Lung (tissue), 12 donors: ENCODE data around the gene GNAO1. TPM values are rescaled to one million over a fixed set of nuclear protein-coding genes. Genes with fewer than 3 reads are reported as not detected.

ENCODE experiments used
- ATAC-seq: fragments of 200-7000 bp; cut with Tn5 transposase; one replicate; pipeline ENCODE4 v1.9.1; 2020; ENCODE audit warnings: moderate number of reproducible peaks; ENCODE audit not compliant: insufficient read depth, low FRiP score
- DNase-seq, 3 donors: peaks; one replicate each; pipeline ENCODE4 v3.0.0-alpha.2; 2013 to 2017
- H3K27ac ChIP-seq, 2 donors: one replicate each; pipeline ENCODE4 v1.5.1; 2013; ENCODE audit warnings: mild to moderate bottlenecking in 2 of 2, moderate library complexity in 2 of 2, control low read depth in 1 of 2, inconsistent platforms in 1 of 2, low read depth in 1 of 2, low read length in 1 of 2
- H3K27me3 ChIP-seq, 3 donors: one replicate each; pipeline ENCODE4 v1.5.1; 2013; ENCODE audit warnings: low read length in 2 of 3; ENCODE audit not compliant: control insufficient read depth in 3 of 3, insufficient read depth in 3 of 3
- H3K36me3 ChIP-seq, 4 donors: one replicate each; pipeline ENCODE4 v1.5.1; 2013; ENCODE audit warnings: low read length in 4 of 4, mild to moderate bottlenecking in 1 of 4, moderate library complexity in 1 of 4; ENCODE audit not compliant: control insufficient read depth in 4 of 4, insufficient read depth in 4 of 4
- H3K4me1 ChIP-seq, 5 donors: one replicate each; pipeline ENCODE4 v1.5.1; 2013; ENCODE audit warnings: low read length in 5 of 5, mild to moderate bottlenecking in 2 of 5, moderate library complexity in 1 of 5; ENCODE audit not compliant: control insufficient read depth in 5 of 5, insufficient read depth in 5 of 5
- H3K4me3 ChIP-seq: one replicate; pipeline ENCODE4 v1.5.1; 2013; ENCODE audit warnings: mild to moderate bottlenecking, control low read depth, moderate library complexity
- H3K9ac ChIP-seq, 2 donors: one replicate each; pipeline ENCODE4 v1.5.1; 2013; ENCODE audit warnings: low read length in 2 of 2, control low read depth in 1 of 2; ENCODE audit not compliant: insufficient read depth in 1 of 2
- H3K9me3 ChIP-seq, 4 donors: one replicate each; pipeline ENCODE4 v1.5.1; 2013; ENCODE audit warnings: low read length in 3 of 4, mild to moderate bottlenecking in 1 of 4, moderate library complexity in 1 of 4; ENCODE audit not compliant: control insufficient read depth in 4 of 4, insufficient read depth in 3 of 4
- CTCF ChIP-seq: IDR thresholded peaks from 2 replicates; pipeline ENCODE4 v1.5.1; 2012; ENCODE audit warnings: mild to moderate bottlenecking; ENCODE audit errors: control extremely low read depth, extremely low read depth
- WGBS, 2 donors: extraction: QIAGEN DNeasy Blood & Tissue Kit; methylation state at CpG; one replicate each; pipeline ENCODE4 v1.1.7; 2013; 5-methylcytosine and 5-hydroxymethylcytosine counted together
- polyA plus RNA-seq, 2 donors: library from polyadenylated mRNA; stranded (reverse); fragments of 200-250 nt; gene quantifications; one replicate each; pipeline ENCODE4 v1.2.1, GENCODE V29; 2013
- total RNA-seq, 2 donors: library from RNA; depleted of rRNA in 1 of 2; stranded (reverse); fragments of >200 nt in 1 of 2; gene quantifications; one replicate each; pipeline ENCODE4 v1.2.1, GENCODE V29; 2014 to 2021
- donor health status: control.
- donor health status: control.
- donor health status: Bipolar disorder and iron deficiency.
- donor health status: healthy.
- donor health status: DM: yes; HTN: yes; CAD: no.

The GNAO1 gene
- total and polyA plus RNA-seq, 4 donors: 0.33 to 5.2 (median 0.76) TPM

- DNase-seq: no peak
- no peaks in the 10 kb centered on the region for H3K36me3 ChIP-seq
- TF ChIP-seq CTCF: no peak
- H3K4me1 ChIP-seq: peaks cover 0 to 7% (median 0%) of the 10 kb centered on the region in 5 donors
- WGBS, 2 donors: 90 to 92% methylated on average over 9 of the region's 9 CpGs
- H3K9me3 ChIP-seq: no peaks in the 10 kb centered on the region
- H3K27me3 ChIP-seq: no peaks in the 10 kb centered on the region
- H3K9ac ChIP-seq: no peak overlapping the region
- H3K4me3 ChIP-seq: no peak overlapping the region
- H3K27ac ChIP-seq: no peak overlapping the region
- ATAC-seq: no peak
Observed at GRCh38 chr16:56324406-56324805, 133.1 kb downstream of the GNAO1 start.

- ATAC-seq: no peak
- no peaks in the 10 kb centered on the region for H3K36me3 ChIP-seq
- 90% methylated on average over 6 of the region's 6 CpGs for WGBS, 2 donors
Observed at GRCh38 chr16:56325956-56326355, 134.7 kb downstream of the GNAO1 start.

GRCh38 chr16:56327071-56327928, 136.0 kb downstream of the GNAO1 start:
- DNase-seq (no peak), ATAC-seq (no peak)
- H3K36me3 ChIP-seq: peaks cover 0 to 6% (median 0%) of the 10 kb centered on the region in 4 donors
- 82 to 92% methylated on average over 18 of the region's 18 CpGs for WGBS, 2 donors
- no peak for TF ChIP-seq CTCF
- no peak overlapping the region for H3K4me3 ChIP-seq
- H3K27me3 ChIP-seq: no peaks in the 10 kb centered on the region
- H3K9ac ChIP-seq: no peak overlapping the region
- H3K27ac ChIP-seq: no peak overlapping the region
- no peaks in the 10 kb centered on the region for H3K9me3 ChIP-seq
- no peaks in the 10 kb centered on the region for H3K4me1 ChIP-seq

More at GRCh38 chr16:56325956-56326355, 134.7 kb downstream of the GNAO1 start:
- no peak for DNase-seq
- no peaks in the 10 kb centered on the region for H3K27me3 ChIP-seq
- no peak for TF ChIP-seq CTCF
- no peak overlapping the region for H3K4me3 ChIP-seq
- no peaks in the 10 kb centered on the region for H3K4me1 ChIP-seq
- no peak overlapping the region for H3K9ac ChIP-seq
- H3K9me3 ChIP-seq: no peaks in the 10 kb centered on the region
- no peak overlapping the region for H3K27ac ChIP-seq
